ENCODE measurements around the gene TMEM243.

TMEM243 gene

GRCh38 chr7:87151002-87151728, 68.4 kb downstream of the TMEM243 start:
- DNase-seq (ENCODE audit: insufficient read length, low spot score): no peak
- FAIRE-seq: no peak

GRCh38 chr7:87148332-87148955, 71.1 kb downstream of the TMEM243 start:
- FAIRE-seq: no peak
- peak; percentile 61 for TF ChIP-seq CTCF (IDR thresholded peaks at IDR 0.05; ENCODE audit: insufficient read depth, missing control alignments)
- DNase-seq (ENCODE audit: insufficient read length, low spot score): no peak

More at GRCh38 chr7:87151002-87151728, 68.4 kb downstream of the TMEM243 start:
- no peak for TF ChIP-seq CTCF (IDR thresholded peaks at IDR 0.05; ENCODE audit: insufficient read depth, missing control alignments)

- no peak for TF ChIP-seq CTCF (IDR thresholded peaks at IDR 0.05; ENCODE audit: insufficient read depth, missing control alignments)
- no peak for DNase-seq (ENCODE audit: insufficient read length, low spot score)
- no peak for FAIRE-seq
Measured at GRCh38 chr7:87147500-87147899, 72.0 kb downstream of the TMEM243 start.

GRCh38 chr7:87146740-87147386, 72.7 kb downstream of the TMEM243 start:
- FAIRE-seq (no peak), DNase-seq (ENCODE audit: insufficient read length, low spot score) (no peak)
- TF ChIP-seq CTCF (IDR thresholded peaks at IDR 0.05; ENCODE audit: insufficient read depth, missing control alignments): no peak
